Measurements from ENCODE around the gene GPAT2. TPM values are rescaled to one million over a fixed set of nuclear protein-coding genes. Genes with fewer than 3 reads are reported as not detected.
"Not testable (repeated sequence)": the region's sequence is repeated elsewhere in the genome, so short reads cannot be mapped to it uniquely, and the experiment has no call there.

The GPAT2 gene
- total RNA-seq, 1 experiment from 2014 or later, result not detected

- POLR2A ChIA-PET (ENCODE audit: unreplicated experiment); DNase-seq; H3K4me1 ChIP-seq (ENCODE audit: insufficient read depth, low read length); H4K20me1 ChIP-seq (ENCODE audit: low read length); BruUV-seq (replicated peaks); H3K27me3 ChIP-seq (ENCODE audit: low read length); H3K27ac ChIP-seq (ENCODE audit: low read length); H3K9me2 ChIP-seq (replicated peaks; ENCODE audit: low read length); ATAC-seq; H3K9me3 ChIP-seq (ENCODE audit: low read length); H3K9ac ChIP-seq (ENCODE audit: low read length); H3F3A ChIP-seq (ENCODE audit: low read length, unreplicated experiment); H3K4me2 ChIP-seq (ENCODE audit: low read length); intact Hi-C loops (cut with micrococcal nuclease); H3K36me3 ChIP-seq (ENCODE audit: low read depth, low read length); H2AFZ ChIP-seq (ENCODE audit: low read length); H3K79me2 ChIP-seq (ENCODE audit: low read length); CTCF ChIA-PET; H3K4me3 ChIP-seq (ENCODE audit: low read length): not testable (repeated sequence)
Observed at GRCh38 chr2:96055830-96056229, 21.1 kb upstream of the GPAT2 start.

- H3K9me3 ChIP-seq (ENCODE audit: low read length); POLR2A ChIA-PET (ENCODE audit: unreplicated experiment); BruUV-seq (replicated peaks); DNase-seq; H3K36me3 ChIP-seq (ENCODE audit: low read depth, low read length); H3K79me2 ChIP-seq (ENCODE audit: low read length); H3K9ac ChIP-seq (ENCODE audit: low read length); H3K4me3 ChIP-seq (ENCODE audit: low read length); H2AFZ ChIP-seq (ENCODE audit: low read length); H3K4me1 ChIP-seq (ENCODE audit: insufficient read depth, low read length); H3K27ac ChIP-seq (ENCODE audit: low read length); CTCF ChIA-PET; ATAC-seq; H4K20me1 ChIP-seq (ENCODE audit: low read length); H3K4me2 ChIP-seq (ENCODE audit: low read length); H3F3A ChIP-seq (ENCODE audit: low read length, unreplicated experiment); H3K27me3 ChIP-seq (ENCODE audit: low read length); intact Hi-C loops (cut with micrococcal nuclease); H3K9me2 ChIP-seq (replicated peaks; ENCODE audit: low read length): not testable (repeated sequence)
Observed at GRCh38 chr2:96054537-96054936, 19.8 kb upstream of the GPAT2 start.

- DNase-seq; H3K9ac ChIP-seq (ENCODE audit: low read length); H3K4me2 ChIP-seq (ENCODE audit: low read length); ATAC-seq; H3K27me3 ChIP-seq (ENCODE audit: low read length); H3K9me2 ChIP-seq (replicated peaks; ENCODE audit: low read length); BruUV-seq (replicated peaks); H3K4me3 ChIP-seq (ENCODE audit: low read length); H3K4me1 ChIP-seq (ENCODE audit: insufficient read depth, low read length); POLR2A ChIA-PET (ENCODE audit: unreplicated experiment); H4K20me1 ChIP-seq (ENCODE audit: low read length); H3K27ac ChIP-seq (ENCODE audit: low read length); intact Hi-C loops (cut with micrococcal nuclease); H3K9me3 ChIP-seq (ENCODE audit: low read length); H3K79me2 ChIP-seq (ENCODE audit: low read length); H3K36me3 ChIP-seq (ENCODE audit: low read depth, low read length); H2AFZ ChIP-seq (ENCODE audit: low read length); H3F3A ChIP-seq (ENCODE audit: low read length, unreplicated experiment); CTCF ChIA-PET: not testable (repeated sequence)
Observed at GRCh38 chr2:96053385-96053784, 18.7 kb upstream of the GPAT2 start.

GRCh38 chr2:96052632-96053031, 17.9 kb upstream of the GPAT2 start:
- H2AFZ ChIP-seq (ENCODE audit: low read length); H3K36me3 ChIP-seq (ENCODE audit: low read depth, low read length); intact Hi-C loops (cut with micrococcal nuclease); H3K4me3 ChIP-seq (ENCODE audit: low read length); POLR2A ChIA-PET (ENCODE audit: unreplicated experiment); BruUV-seq (replicated peaks); H3K27ac ChIP-seq (ENCODE audit: low read length); ATAC-seq; H3F3A ChIP-seq (ENCODE audit: low read length, unreplicated experiment); H3K27me3 ChIP-seq (ENCODE audit: low read length); H3K9me2 ChIP-seq (replicated peaks; ENCODE audit: low read length); H3K79me2 ChIP-seq (ENCODE audit: low read length); H3K4me1 ChIP-seq (ENCODE audit: insufficient read depth, low read length); CTCF ChIA-PET; H3K9ac ChIP-seq (ENCODE audit: low read length); H3K9me3 ChIP-seq (ENCODE audit: low read length); H4K20me1 ChIP-seq (ENCODE audit: low read length); H3K4me2 ChIP-seq (ENCODE audit: low read length); DNase-seq: not testable (repeated sequence)

- H3K79me2 ChIP-seq (ENCODE audit: low read length); H3F3A ChIP-seq (ENCODE audit: low read length, unreplicated experiment); H2AFZ ChIP-seq (ENCODE audit: low read length); H4K20me1 ChIP-seq (ENCODE audit: low read length); CTCF ChIA-PET; H3K4me1 ChIP-seq (ENCODE audit: insufficient read depth, low read length); H3K36me3 ChIP-seq (ENCODE audit: low read depth, low read length); H3K4me3 ChIP-seq (ENCODE audit: low read length); H3K9me3 ChIP-seq (ENCODE audit: low read length); intact Hi-C loops (cut with micrococcal nuclease); H3K27ac ChIP-seq (ENCODE audit: low read length); H3K9me2 ChIP-seq (replicated peaks; ENCODE audit: low read length); BruUV-seq (replicated peaks); H3K4me2 ChIP-seq (ENCODE audit: low read length); H3K27me3 ChIP-seq (ENCODE audit: low read length); POLR2A ChIA-PET (ENCODE audit: unreplicated experiment); H3K9ac ChIP-seq (ENCODE audit: low read length); DNase-seq: not testable (repeated sequence)
- ATAC-seq, result peak; percentile 31; the same call in 1 of the 2 replicates
Observed at GRCh38 chr2:96049917-96050262, 15.2 kb upstream of the GPAT2 start.

GRCh38 chr2:96049049-96049916, 14.6 kb upstream of the GPAT2 start:
- H4K20me1 ChIP-seq (ENCODE audit: low read length); H3K79me2 ChIP-seq (ENCODE audit: low read length); POLR2A ChIA-PET (ENCODE audit: unreplicated experiment); H3K9me3 ChIP-seq (ENCODE audit: low read length); CTCF ChIA-PET; H3K4me2 ChIP-seq (ENCODE audit: low read length); H3K9me2 ChIP-seq (replicated peaks; ENCODE audit: low read length); H3F3A ChIP-seq (ENCODE audit: low read length, unreplicated experiment); H3K27ac ChIP-seq (ENCODE audit: low read length); H2AFZ ChIP-seq (ENCODE audit: low read length); H3K9ac ChIP-seq (ENCODE audit: low read length); H3K4me1 ChIP-seq (ENCODE audit: insufficient read depth, low read length); H3K27me3 ChIP-seq (ENCODE audit: low read length); intact Hi-C loops (cut with micrococcal nuclease); DNase-seq; BruUV-seq (replicated peaks); H3K4me3 ChIP-seq (ENCODE audit: low read length); H3K36me3 ChIP-seq (ENCODE audit: low read depth, low read length): not testable (repeated sequence)
- peak; percentile 64 for ATAC-seq

- H3K79me2 ChIP-seq (ENCODE audit: low read length); H4K20me1 ChIP-seq (ENCODE audit: low read length); H3K4me3 ChIP-seq (ENCODE audit: low read length); H3K4me1 ChIP-seq (ENCODE audit: insufficient read depth, low read length); H3F3A ChIP-seq (ENCODE audit: low read length, unreplicated experiment); H3K27ac ChIP-seq (ENCODE audit: low read length); intact Hi-C loops (cut with micrococcal nuclease); H3K4me2 ChIP-seq (ENCODE audit: low read length); H3K9ac ChIP-seq (ENCODE audit: low read length); DNase-seq; H2AFZ ChIP-seq (ENCODE audit: low read length); H3K9me2 ChIP-seq (replicated peaks; ENCODE audit: low read length); H3K27me3 ChIP-seq (ENCODE audit: low read length); CTCF ChIA-PET; POLR2A ChIA-PET (ENCODE audit: unreplicated experiment); BruUV-seq (replicated peaks); H3K9me3 ChIP-seq (ENCODE audit: low read length); H3K36me3 ChIP-seq (ENCODE audit: low read depth, low read length): not testable (repeated sequence)
- peak; percentile 74 for ATAC-seq
Observed at GRCh38 chr2:96035554-96035953, 838 bp upstream of the GPAT2 start.
